ENCODE measurements around the gene SPRY1. TPM values are rescaled to one million over a fixed set of nuclear protein-coding genes. Genes with fewer than 3 reads are reported as not detected.

The SPRY1 gene
- total and polyA plus RNA-seq, 2 experiments from 2014 or later, result 29.7 to 43.9 TPM

- H3K9me3 ChIP-seq (ENCODE audit: low read depth), result no peaks in the 10 kb centered on the region
- TF ChIP-seq, protein P1, sequence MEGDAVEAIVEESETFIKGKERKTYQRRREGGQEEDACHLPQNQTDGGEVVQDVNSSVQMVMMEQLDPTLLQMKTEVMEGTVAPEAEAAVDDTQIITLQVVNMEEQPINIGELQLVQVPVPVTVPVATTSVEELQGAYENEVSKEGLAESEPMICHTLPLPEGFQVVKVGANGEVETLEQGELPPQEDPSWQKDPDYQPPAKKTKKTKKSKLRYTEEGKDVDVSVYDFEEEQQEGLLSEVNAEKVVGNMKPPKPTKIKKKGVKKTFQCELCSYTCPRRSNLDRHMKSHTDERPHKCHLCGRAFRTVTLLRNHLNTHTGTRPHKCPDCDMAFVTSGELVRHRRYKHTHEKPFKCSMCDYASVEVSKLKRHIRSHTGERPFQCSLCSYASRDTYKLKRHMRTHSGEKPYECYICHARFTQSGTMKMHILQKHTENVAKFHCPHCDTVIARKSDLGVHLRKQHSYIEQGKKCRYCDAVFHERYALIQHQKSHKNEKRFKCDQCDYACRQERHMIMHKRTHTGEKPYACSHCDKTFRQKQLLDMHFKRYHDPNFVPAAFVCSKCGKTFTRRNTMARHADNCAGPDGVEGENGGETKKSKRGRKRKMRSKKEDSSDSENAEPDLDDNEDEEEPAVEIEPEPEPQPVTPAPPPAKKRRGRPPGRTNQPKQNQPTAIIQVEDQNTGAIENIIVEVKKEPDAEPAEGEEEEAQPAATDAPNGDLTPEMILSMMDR (IDR thresholded peaks at IDR 0.05; ENCODE audit: low read depth, low read length), result no peak
- H3K36me3 ChIP-seq, result no peaks in the 10 kb centered on the region
- no peak overlapping the region for H3K4me3 ChIP-seq
- H3K4me1 ChIP-seq (ENCODE audit: low read depth), result no peaks in the 10 kb centered on the region
- no peak overlapping the region for H3K27ac ChIP-seq
- DNase-seq (ENCODE audit: low read depth in 1 of 2, low spot score in 1 of 2), result no peak
- H3K27me3 ChIP-seq, result no peaks in the 10 kb centered on the region
Observed at GRCh38 chr4:123363729-123364128, 32.9 kb upstream of the SPRY1 start.

DNA sequence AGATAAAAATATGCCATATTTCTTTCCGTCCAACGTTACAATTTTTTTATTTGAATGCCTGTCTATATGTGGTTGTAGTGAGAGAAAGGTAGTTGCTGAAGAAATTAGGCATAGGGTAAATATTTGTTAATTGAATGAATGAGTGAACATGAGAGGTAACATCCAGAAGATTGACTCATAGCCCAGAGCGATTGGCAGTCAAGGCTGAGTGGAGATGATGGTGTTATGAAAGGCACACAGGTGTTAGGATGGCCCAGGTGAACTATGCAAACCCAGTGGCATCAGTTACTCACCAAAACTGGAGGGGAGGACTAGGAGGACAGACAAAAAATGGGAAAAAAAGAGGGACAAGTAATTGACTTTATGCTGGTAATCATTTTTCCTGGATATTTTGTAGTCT is 31.7 kb upstream of the SPRY1 start:
- Histone ChIP-seq H3K36me3 (no peaks in the 10 kb centered on the region), H3K27me3 (no peaks in the 10 kb centered on the region), H3K4me3 (no peak overlapping the region), H3K4me1 (ENCODE audit: low read depth) (no peaks in the 10 kb centered on the region), H3K9me3 (ENCODE audit: low read depth) (no peaks in the 10 kb centered on the region), H3K27ac (no peak overlapping the region)
- no peak for DNase-seq (ENCODE audit: low read depth in 1 of 2, low spot score in 1 of 2)
- TF ChIP-seq, protein P1 (IDR thresholded peaks at IDR 0.05; ENCODE audit: low read depth, low read length), result no peak

DNA sequence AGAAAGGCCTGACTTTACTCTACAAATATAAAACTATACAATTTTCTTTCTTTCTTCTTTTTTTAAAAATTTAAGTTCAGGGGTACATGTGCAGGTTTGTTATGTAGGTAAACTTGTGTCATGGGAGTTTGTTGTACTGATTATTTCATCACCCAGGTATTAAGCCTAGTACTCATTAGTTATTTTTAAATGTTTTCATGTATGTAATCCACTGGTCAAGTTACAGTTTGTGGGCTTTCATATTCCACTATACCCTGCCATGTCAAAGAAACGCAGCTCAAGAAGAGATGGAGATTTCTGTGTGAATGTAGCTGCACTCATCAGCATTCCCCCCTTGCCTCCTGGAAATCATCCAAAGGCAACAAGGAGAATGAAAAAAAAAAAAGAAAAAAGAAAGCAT is 31.2 kb upstream of the SPRY1 start:
- no peak overlapping the region for H3K27ac ChIP-seq
- no peaks in the 10 kb centered on the region for H3K4me1 ChIP-seq (ENCODE audit: low read depth)
- no peak for DNase-seq (ENCODE audit: low read depth in 1 of 2, low spot score in 1 of 2)
- TF ChIP-seq, protein P1 (IDR thresholded peaks at IDR 0.05; ENCODE audit: low read depth, low read length), result no peak
- no peaks in the 10 kb centered on the region for H3K36me3 ChIP-seq
- H3K4me3 ChIP-seq, result no peak overlapping the region
- no peaks in the 10 kb centered on the region for H3K9me3 ChIP-seq (ENCODE audit: low read depth)
- H3K27me3 ChIP-seq, result no peaks in the 10 kb centered on the region

DNA sequence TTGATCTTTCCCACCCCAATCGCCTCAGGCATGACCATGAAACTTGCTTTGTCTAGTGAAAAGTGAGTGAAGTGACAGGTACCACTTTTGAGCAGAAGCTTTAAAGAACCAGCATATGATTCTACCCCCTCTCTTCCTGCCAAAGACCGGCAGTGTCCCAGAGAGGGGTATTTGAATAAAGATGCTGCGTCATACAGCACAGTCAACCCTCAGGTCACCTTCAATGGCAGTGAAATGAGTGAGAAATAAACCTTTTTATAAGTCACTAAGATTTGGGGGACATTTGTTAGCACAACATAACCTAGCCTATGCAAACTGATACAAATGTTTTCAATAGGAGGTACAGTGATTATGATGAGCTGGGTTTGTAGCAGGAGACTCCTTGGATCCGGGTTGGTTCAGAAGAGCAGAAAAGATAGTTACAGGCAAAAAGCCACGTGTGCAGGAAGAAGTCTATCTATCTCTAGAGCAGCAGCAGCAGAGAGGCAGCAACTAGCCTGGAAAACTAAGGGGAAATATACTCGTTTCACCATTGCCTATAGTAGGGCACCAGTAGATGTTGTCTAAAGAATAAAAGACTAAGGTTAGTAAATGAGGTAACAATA is 30.3 kb upstream of the SPRY1 start:
- Histone ChIP-seq H3K27ac (no peak overlapping the region), H3K4me1 (ENCODE audit: low read depth) (no peaks in the 10 kb centered on the region), H3K9me3 (ENCODE audit: low read depth) (no peaks in the 10 kb centered on the region), H3K36me3 (no peaks in the 10 kb centered on the region), H3K27me3 (no peaks in the 10 kb centered on the region), H3K4me3 (no peak overlapping the region)
- DNase-seq (ENCODE audit: low read depth in 1 of 2, low spot score in 1 of 2), result no peak
- TF ChIP-seq, protein P1 (IDR thresholded peaks at IDR 0.05; ENCODE audit: low read depth, low read length), result no peak

GRCh38 chr4:123378794-123379193 is 17.8 kb upstream of the SPRY1 start:
- no peaks in the 10 kb centered on the region for H3K4me1 ChIP-seq (ENCODE audit: low read depth)
- no peak overlapping the region for H3K4me3 ChIP-seq
- no peaks in the 10 kb centered on the region for H3K36me3 ChIP-seq
- H3K9me3 ChIP-seq (ENCODE audit: low read depth), result no peaks in the 10 kb centered on the region
- H3K27ac ChIP-seq, result no peak overlapping the region
- DNase-seq (ENCODE audit: low read depth in 1 of 2, low spot score in 1 of 2), result no peak
- TF ChIP-seq, protein P1 (IDR thresholded peaks at IDR 0.05; ENCODE audit: low read depth, low read length), result no peak
- H3K27me3 ChIP-seq, result no peaks in the 10 kb centered on the region
